ENCODE results near the gene ZNF630. TPM values are rescaled to one million over a fixed set of nuclear protein-coding genes. Genes with fewer than 3 reads are reported as not detected.
"Not testable (repeated sequence)": the region's sequence is repeated elsewhere in the genome, so short reads cannot be mapped to it uniquely, and the experiment has no call there.

The ZNF630 gene
- total RNA-seq, 1 donor from 2014 or later: 1.7 TPM

DNA sequence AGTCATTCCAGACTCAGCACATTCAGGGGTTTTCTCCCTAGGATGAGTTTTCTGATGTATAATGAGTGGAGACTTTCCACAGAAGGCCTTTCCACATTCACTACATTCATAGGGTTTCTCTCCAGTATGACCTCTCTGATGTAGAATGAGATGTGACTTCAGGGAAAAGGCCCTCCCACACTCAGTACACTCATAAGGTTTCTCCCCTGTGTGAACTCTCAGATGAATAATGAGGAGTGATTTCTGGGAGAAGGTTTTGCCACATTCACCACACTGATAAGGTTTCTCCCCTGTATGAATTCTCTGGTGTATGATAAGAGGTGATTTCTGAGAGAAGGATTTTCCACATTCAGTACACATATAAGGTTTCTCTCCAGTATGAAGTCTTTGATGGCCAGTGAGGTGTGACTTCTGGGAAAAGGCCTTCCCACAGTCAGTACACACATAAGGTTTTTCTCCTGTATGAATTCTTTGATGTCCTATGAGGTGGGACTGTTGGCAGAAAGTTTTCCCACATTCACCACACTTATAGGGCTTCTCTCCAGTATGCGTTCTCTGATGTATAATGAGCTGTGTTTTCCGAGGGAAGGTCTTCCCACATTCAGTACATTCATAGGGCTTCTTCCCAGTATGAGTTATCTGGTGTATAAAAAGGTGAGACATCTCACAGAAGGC is 12.7 kb downstream of the ZNF630 start:
- H3K4me1 Mint-ChIP-seq (ENCODE audit: unreplicated experiment): no peaks in the 10 kb centered on the region
- H3K27ac Mint-ChIP-seq (ENCODE audit: unreplicated experiment): no peak overlapping the region
- peaks cover 35% of the 10 kb centered on the region for H3K36me3 Mint-ChIP-seq (ENCODE audit: low read depth, unreplicated experiment)

GRCh38 chrX:48046846-48047245 is 24.6 kb downstream of the ZNF630 start:
- no peaks in the 10 kb centered on the region for H3K36me3 Mint-ChIP-seq (ENCODE audit: low read depth, unreplicated experiment)
- no peaks in the 10 kb centered on the region for H3K9me3 Mint-ChIP-seq (ENCODE audit: unreplicated experiment)
- H3K4me1 Mint-ChIP-seq (ENCODE audit: unreplicated experiment): peaks cover 13% of the 10 kb centered on the region
- no peak overlapping the region for H3K27ac Mint-ChIP-seq (ENCODE audit: unreplicated experiment)
- TF ChIP-seq CTCF (IDR thresholded peaks at IDR 0.05; ENCODE audit: unreplicated experiment): no peak
- no peak for DNase-seq (ENCODE audit: low spot score)
- no peak overlapping the region for H3K4me3 Mint-ChIP-seq (ENCODE audit: unreplicated experiment)
- H3K27me3 Mint-ChIP-seq (ENCODE audit: unreplicated experiment): peaks cover 6% of the 10 kb centered on the region

More for the DNA sequence above, 12.7 kb downstream of the ZNF630 start:
- no peaks in the 10 kb centered on the region for H3K27me3 Mint-ChIP-seq (ENCODE audit: unreplicated experiment)
- H3K4me3 Mint-ChIP-seq (ENCODE audit: unreplicated experiment): no peak overlapping the region
- DNase-seq (ENCODE audit: low spot score): no peak
- TF ChIP-seq CTCF (IDR thresholded peaks at IDR 0.05; ENCODE audit: unreplicated experiment): no peak
- no peaks in the 10 kb centered on the region for H3K9me3 Mint-ChIP-seq (ENCODE audit: unreplicated experiment)

DNA sequence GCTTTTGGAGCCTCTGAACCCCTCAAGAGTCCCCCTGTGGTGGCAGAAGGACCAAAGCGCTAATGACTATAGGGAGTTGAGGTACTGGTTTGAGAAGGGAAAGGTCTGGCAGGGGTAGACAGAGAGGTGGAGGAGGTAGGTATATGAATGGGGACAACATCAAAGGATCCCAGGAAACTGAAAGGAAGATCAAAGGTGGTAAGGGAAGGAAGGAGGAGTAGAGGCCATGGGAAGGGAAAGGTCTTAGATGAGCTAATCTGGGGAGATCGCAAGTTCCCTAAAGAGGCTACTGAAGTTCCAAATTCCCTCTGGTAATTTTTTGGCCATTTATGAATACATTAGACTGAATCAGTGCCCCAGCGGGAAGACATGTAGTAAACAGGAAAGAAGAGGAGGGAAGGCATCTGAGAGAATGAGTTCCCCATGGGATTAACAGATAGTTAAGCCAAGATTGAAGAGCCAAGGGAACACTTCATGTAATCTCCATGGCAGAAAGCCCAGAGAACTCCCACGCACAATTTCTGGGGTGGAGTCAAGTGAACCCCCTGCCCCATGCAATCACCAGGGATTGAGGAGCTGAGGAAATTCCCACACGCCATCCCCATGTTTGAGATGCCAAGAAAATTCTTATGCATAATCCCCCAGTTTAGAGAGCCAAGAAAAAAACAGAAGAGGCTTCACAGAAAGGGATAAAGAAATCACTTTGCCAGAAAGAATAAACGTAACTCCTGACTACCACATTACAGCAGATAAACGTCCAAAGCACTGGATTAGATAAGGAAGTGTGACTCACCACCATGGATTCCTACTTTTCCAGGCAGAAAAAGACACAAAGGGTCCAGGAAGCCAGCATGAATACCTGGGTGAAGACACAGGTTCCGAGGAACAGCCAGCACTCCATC is 25.8 kb downstream of the ZNF630 start:
- Mint-ChIP-seq H3K36me3 (ENCODE audit: low read depth, unreplicated experiment) (no peaks in the 10 kb centered on the region), H3K4me1 (ENCODE audit: unreplicated experiment) (peaks cover 13% of the 10 kb centered on the region), H3K4me3 (ENCODE audit: unreplicated experiment) (no peak overlapping the region), H3K9me3 (ENCODE audit: unreplicated experiment) (no peaks in the 10 kb centered on the region), H3K27ac (ENCODE audit: unreplicated experiment) (peak overlapping the region; percentile 74), H3K27me3 (ENCODE audit: unreplicated experiment) (peaks cover 6% of the 10 kb centered on the region)
- DNase-seq (ENCODE audit: low spot score): no peak
- TF ChIP-seq CTCF (IDR thresholded peaks at IDR 0.05; ENCODE audit: unreplicated experiment): no peak

- Mint-ChIP-seq H3K4me1 (ENCODE audit: unreplicated experiment) (peaks cover 13% of the 10 kb centered on the region), H3K36me3 (ENCODE audit: low read depth, unreplicated experiment) (no peaks in the 10 kb centered on the region), H3K27me3 (ENCODE audit: unreplicated experiment) (peaks cover 6% of the 10 kb centered on the region), H3K4me3 (ENCODE audit: unreplicated experiment) (no peak overlapping the region), H3K9me3 (ENCODE audit: unreplicated experiment) (no peaks in the 10 kb centered on the region), H3K27ac (ENCODE audit: unreplicated experiment) (no peak overlapping the region)
- DNase-seq (ENCODE audit: low spot score): no peak
- no peak for TF ChIP-seq CTCF (IDR thresholded peaks at IDR 0.05; ENCODE audit: unreplicated experiment)
These were observed 28.4 kb downstream of the ZNF630 start for GRCh38 chrX:48043056-48043455.

DNA sequence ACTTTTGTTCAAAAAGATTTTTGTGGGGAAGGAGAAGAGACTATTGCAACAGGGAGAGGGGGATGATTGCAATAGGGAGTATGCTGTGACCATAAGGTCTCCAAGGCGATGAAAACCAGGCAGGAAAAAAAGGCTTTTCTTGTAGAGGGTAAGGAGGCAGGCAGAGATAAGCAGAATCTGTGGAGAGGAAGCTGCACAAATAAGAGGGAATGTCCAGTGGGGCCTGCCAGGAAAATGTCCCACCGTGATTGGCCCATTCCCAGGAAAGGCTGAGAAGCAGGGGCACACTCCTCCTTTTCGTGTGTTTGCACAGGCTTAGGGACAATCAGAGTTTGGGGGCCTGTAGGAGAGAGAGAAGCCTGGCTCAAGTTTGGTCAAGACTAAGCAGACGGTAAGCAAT is 35.5 kb downstream of the ZNF630 start:
- H3K27ac Mint-ChIP-seq (ENCODE audit: unreplicated experiment): peak overlapping the region; percentile 27
- H3K9me3 Mint-ChIP-seq (ENCODE audit: unreplicated experiment): no peaks in the 10 kb centered on the region
- peaks cover 2% of the 10 kb centered on the region for H3K27me3 Mint-ChIP-seq (ENCODE audit: unreplicated experiment)
- H3K4me1 Mint-ChIP-seq (ENCODE audit: unreplicated experiment): peaks cover 9% of the 10 kb centered on the region
- DNase-seq (ENCODE audit: low spot score): no peak
- H3K36me3 Mint-ChIP-seq (ENCODE audit: low read depth, unreplicated experiment): no peaks in the 10 kb centered on the region
- peak overlapping the region; percentile 2 for H3K4me3 Mint-ChIP-seq (ENCODE audit: unreplicated experiment)
- no peak for TF ChIP-seq CTCF (IDR thresholded peaks at IDR 0.05; ENCODE audit: unreplicated experiment)

- H3K4me3 Mint-ChIP-seq (ENCODE audit: unreplicated experiment); H3K9me3 Mint-ChIP-seq (ENCODE audit: unreplicated experiment); DNase-seq (ENCODE audit: low spot score); H3K36me3 Mint-ChIP-seq (ENCODE audit: low read depth, unreplicated experiment); H3K4me1 Mint-ChIP-seq (ENCODE audit: unreplicated experiment); H3K27ac Mint-ChIP-seq (ENCODE audit: unreplicated experiment); H3K27me3 Mint-ChIP-seq (ENCODE audit: unreplicated experiment): not testable (repeated sequence)
These were observed 40.7 kb downstream of the ZNF630 start for GRCh38 chrX:48030641-48031173.
